SK-N-MC (cell line): Measurements from ENCODE around the gene BRWD1.

ENCODE experiments used
- EZH2 ChIP-seq: fragments of 200-600 bp; sonication (generic); IDR thresholded peaks from one replicate; pipeline ENCODE4 v1.6.1; 2017; ENCODE audit warnings: antibody characterized with exemption
- FOXP2 ChIP-seq: optimal IDR thresholded peaks from 2 replicates; pipeline ENCODE3; 2011; ENCODE audit warnings: mild to moderate bottlenecking, moderate library complexity; ENCODE audit not compliant: insufficient read depth; ENCODE audit errors: extremely low read length, control extremely low read depth
- POLR2AphosphoS5 ChIP-seq: IDR thresholded peaks from 2 replicates; pipeline ENCODE4 v1.6.1; 2012; ENCODE audit warnings: mild to moderate bottlenecking, low read depth, low read length, borderline replicate concordance

DNA sequence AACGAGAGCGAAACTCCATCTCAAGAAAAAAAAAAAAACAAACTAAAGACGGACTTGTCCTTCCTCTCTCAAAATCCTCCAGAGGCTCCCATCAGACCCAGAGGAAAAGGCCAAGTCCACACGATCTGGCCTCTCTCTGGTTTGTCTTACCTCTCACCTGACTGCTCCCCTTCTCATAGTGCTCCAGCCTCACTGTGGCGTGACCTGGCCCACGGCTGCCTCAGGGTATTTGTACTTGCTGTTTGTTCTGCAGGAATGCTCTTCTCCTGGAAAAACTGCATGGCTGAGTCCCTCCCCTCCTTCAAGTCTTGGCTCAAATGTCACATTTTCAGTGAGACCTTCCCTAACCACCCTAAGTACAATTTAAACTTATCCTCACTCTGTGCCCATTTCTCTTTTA, 8.0 kb upstream of the BRWD1 start:
- TF ChIP-seq EZH2 (no peak), FOXP2 (no peak), POLR2AphosphoS5 (no peak)
